ENCODE measurements around the gene HCCS. TPM values are rescaled to one million over a fixed set of nuclear protein-coding genes. Genes with fewer than 3 reads are reported as not detected.

Gene HCCS
- total and polyA plus RNA-seq, 10 donors: 8.9 to 23.5 (median 18.2) TPM

DNA sequence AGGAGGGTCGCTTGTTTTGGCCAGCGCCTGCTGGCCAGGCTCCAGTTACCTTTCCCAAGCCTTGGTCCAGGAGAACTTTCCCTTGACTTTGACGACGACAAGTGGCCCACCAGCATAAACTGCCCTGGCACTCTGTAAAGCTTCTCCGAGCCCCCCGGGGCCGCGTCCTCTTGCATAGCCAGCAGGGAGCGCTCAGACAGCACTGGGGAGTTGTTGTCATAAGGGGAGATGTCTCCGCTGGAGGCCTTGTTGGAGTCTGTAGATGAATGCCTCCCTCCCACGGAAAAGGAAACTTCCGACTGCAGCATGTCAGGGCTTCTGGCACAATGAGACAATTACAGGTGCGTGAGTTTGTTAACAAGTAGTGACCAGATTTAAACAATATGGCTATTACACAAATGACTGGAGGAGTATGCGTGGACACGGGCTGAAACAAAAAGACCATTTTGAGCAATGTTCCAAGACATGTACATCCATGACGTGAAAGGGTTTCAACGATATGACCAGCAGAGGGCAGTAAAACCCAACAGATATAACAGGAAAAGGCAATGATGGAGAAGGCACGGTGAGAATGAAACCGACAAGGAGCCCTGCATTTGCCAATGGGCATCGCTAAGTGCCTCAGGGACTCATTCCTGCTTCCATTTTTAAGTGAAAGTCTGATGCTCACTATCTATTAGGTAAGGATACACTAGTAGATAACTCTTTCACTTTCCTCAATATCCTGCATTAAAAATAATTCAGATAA is 33.0 kb downstream of the HCCS start:
- Histone ChIP-seq H3K4me3 (no peak overlapping the region), H3K27me3 (replicated peaks in 1 of 7) (peaks cover 0 to 12% (median 3%) of the 10 kb centered on the region in 7 donors), H3K36me3 (peaks cover 0 to 3% (median 0%) of the 10 kb centered on the region in 6 donors), H3K9me3 (no peaks in the 10 kb centered on the region), H3K4me1 (peaks cover 0 to 9% (median 2%) of the 10 kb centered on the region in 6 donors), H3K27ac (no peak overlapping the region)
- TF ChIP-seq, protein P1, sequence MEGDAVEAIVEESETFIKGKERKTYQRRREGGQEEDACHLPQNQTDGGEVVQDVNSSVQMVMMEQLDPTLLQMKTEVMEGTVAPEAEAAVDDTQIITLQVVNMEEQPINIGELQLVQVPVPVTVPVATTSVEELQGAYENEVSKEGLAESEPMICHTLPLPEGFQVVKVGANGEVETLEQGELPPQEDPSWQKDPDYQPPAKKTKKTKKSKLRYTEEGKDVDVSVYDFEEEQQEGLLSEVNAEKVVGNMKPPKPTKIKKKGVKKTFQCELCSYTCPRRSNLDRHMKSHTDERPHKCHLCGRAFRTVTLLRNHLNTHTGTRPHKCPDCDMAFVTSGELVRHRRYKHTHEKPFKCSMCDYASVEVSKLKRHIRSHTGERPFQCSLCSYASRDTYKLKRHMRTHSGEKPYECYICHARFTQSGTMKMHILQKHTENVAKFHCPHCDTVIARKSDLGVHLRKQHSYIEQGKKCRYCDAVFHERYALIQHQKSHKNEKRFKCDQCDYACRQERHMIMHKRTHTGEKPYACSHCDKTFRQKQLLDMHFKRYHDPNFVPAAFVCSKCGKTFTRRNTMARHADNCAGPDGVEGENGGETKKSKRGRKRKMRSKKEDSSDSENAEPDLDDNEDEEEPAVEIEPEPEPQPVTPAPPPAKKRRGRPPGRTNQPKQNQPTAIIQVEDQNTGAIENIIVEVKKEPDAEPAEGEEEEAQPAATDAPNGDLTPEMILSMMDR (IDR thresholded peaks at IDR 0.05 in 8 of 11, conservative IDR thresholded peaks at IDR 0.05 in 3 of 11): peak; percentile 16 to 79 (median 67)
- TF ChIP-seq POLR2AphosphoS5 (IDR thresholded peaks at IDR 0.05): no peak
- whole genome bisulfite sequencing, 5 donors: 31 to 36% (median 33%) methylated on average over 11 to 20 of the region's 20 CpGs
- peak; percentile 74 for DNase-seq
- intact Hi-C loops (cut with DNase I; ENCODE audit: low total_unique reads): loop anchor here (5.0 to 10.0 kb wide), 2 partner anchors 388 to 621 kb away; no protein-coding TSS in a partner anchor

DNA sequence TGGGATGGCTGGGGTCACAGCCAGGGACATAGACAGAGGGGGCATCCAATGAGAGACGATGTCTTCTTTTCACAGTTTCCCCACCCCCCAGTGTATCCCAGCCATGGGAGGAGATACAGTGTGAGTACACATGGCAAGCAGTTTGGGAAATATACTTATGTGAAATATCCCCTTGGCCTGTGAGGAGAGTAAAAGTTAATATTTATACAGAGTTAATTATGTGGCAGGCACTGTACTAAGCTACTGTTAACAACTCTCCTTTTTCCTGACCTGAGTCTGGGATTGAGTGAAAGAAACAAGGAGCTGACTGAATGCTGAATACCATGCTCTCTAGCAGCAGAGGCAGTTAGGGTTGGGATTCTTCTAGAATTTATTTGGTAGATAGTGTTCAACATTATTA is 35.3 kb downstream of the HCCS start:
- Histone ChIP-seq H3K4me3 (no peak overlapping the region), H3K36me3 (no peaks in the 10 kb centered on the region), H3K4me1 (peaks cover 0 to 9% (median 2%) of the 10 kb centered on the region in 6 donors), H3K27ac (no peak overlapping the region), H3K9me3 (no peaks in the 10 kb centered on the region), H3K27me3 (replicated peaks in 1 of 7) (peaks cover 0 to 8% (median 0%) of the 10 kb centered on the region in 7 donors)
- 67 to 90% (median 75%) methylated on average over 1 of the region's 1 CpG for WGBS, 5 donors
- intact Hi-C loops (cut with DNase I; ENCODE audit: low total_unique reads): loop anchor here (10.0 kb wide), 1 partner anchor 618 kb away; no protein-coding TSS in a partner anchor
- TF ChIP-seq POLR2AphosphoS5 (IDR thresholded peaks at IDR 0.05): no peak
- no peak for TF ChIP-seq POLR2A (IDR thresholded peaks at IDR 0.05)
- TF ChIP-seq, protein P1 (IDR thresholded peaks at IDR 0.05 in 8 of 11, conservative IDR thresholded peaks at IDR 0.05 in 3 of 11): no peak
- no peak for DNase-seq

DNA sequence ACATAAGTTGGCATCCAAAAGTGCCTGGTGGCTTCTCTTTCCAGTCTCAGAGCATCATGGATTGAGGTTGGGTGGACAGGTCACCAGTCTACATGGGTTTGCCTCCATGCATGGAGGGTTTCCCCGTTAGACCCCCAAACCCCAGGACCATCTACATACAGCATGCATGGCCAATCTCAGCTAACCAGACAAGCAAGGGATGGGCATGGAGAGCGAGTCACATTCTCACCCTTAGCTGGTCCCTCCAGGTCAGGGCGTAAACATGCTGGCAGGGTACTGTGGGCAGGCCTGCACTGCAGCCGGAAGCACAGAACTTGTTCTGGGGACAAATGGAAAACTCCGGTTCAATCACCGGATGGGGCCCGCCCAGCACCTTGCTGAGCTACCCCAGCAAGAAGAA is 37.3 kb downstream of the HCCS start:
- H3K4me1 ChIP-seq: peaks cover 0 to 9% (median 2%) of the 10 kb centered on the region in 6 donors
- TF ChIP-seq POLR2A (IDR thresholded peaks at IDR 0.05): no peak
- TF ChIP-seq POLR2AphosphoS5 (IDR thresholded peaks at IDR 0.05): no peak
- TF ChIP-seq, protein P1 (IDR thresholded peaks at IDR 0.05 in 8 of 11, conservative IDR thresholded peaks at IDR 0.05 in 3 of 11): no peak
- no peaks in the 10 kb centered on the region for H3K9me3 ChIP-seq
- no peak for DNase-seq
- intact Hi-C loops (cut with DNase I; ENCODE audit: low total_unique reads): loop anchor here (10.0 kb wide), 1 partner anchor 616 kb away; no protein-coding TSS in a partner anchor
- H3K27ac ChIP-seq: no peak overlapping the region
- peaks cover 0 to 8% (median 0%) of the 10 kb centered on the region in 7 donors for H3K27me3 ChIP-seq (replicated peaks in 1 of 7)
- H3K4me3 ChIP-seq: no peak overlapping the region
- no peaks in the 10 kb centered on the region for H3K36me3 ChIP-seq
- 70 to 97% (median 91%) methylated on average over 7 of the region's 7 CpGs; no CpG with 5 or more reads in 1 of the 5 donors for WGBS, 5 donors
